Retinal pigment epithelial cell (primary cell): ENCODE data around the gene DEFB114.

Experiments used
- DNase-seq: peaks from one replicate; pipeline ENCODE4 v3.0.0-alpha.2; 2010; ENCODE audit warnings: low read depth
- H3K4me3 ChIP-seq: 2 replicates; pipeline ENCODE4 v1.5.1; 2011; ENCODE audit warnings: mild to moderate bottlenecking, low read length, control low read depth, moderate library complexity
- CTCF ChIP-seq: conservative IDR thresholded peaks from 2 replicates; pipeline ENCODE4 v1.5.1; 2011; ENCODE audit warnings: low read depth, low read length, control low read depth, inconsistent platforms

DEFB114 gene

GRCh38 chr6:49919935-49920644, 43.9 kb downstream of the DEFB114 start:
- no peak for DNase-seq
- TF ChIP-seq CTCF: no peak
- H3K4me3 ChIP-seq: no peak overlapping the region

- DNase-seq: no peak
- TF ChIP-seq CTCF: no peak
- H3K4me3 ChIP-seq: no peak overlapping the region
These were observed 44.7 kb downstream of the DEFB114 start for GRCh38 chr6:49919261-49919660.

- no peak for TF ChIP-seq CTCF
- no peak overlapping the region for H3K4me3 ChIP-seq
- DNase-seq: no peak
These were observed 45.2 kb downstream of the DEFB114 start for GRCh38 chr6:49918787-49919186.

GRCh38 chr6:49915035-49915434, 48.9 kb downstream of the DEFB114 start:
- no peak for DNase-seq
- TF ChIP-seq CTCF: no peak

GRCh38 chr6:49913636-49914375, 50.2 kb downstream of the DEFB114 start:
- TF ChIP-seq CTCF: no peak
- H3K4me3 ChIP-seq: no peak overlapping the region
- DNase-seq: no peak

More at GRCh38 chr6:49915035-49915434, 48.9 kb downstream of the DEFB114 start:
- no peak overlapping the region for H3K4me3 ChIP-seq

- H3K4me3 ChIP-seq: no peak overlapping the region
- no peak for DNase-seq
- TF ChIP-seq CTCF: no peak
These were observed 51.8 kb downstream of the DEFB114 start for GRCh38 chr6:49912196-49912595.

- no peak for TF ChIP-seq CTCF
- DNase-seq: no peak
- H3K4me3 ChIP-seq: no peak overlapping the region
These were observed 52.7 kb downstream of the DEFB114 start for GRCh38 chr6:49911252-49911651.
